CD4-positive, alpha-beta T cell (primary cell): ENCODE results near the gene CRIM1. TPM values are rescaled to one million over a fixed set of nuclear protein-coding genes. Genes with fewer than 3 reads are reported as not detected.

ENCODE experiments used
- ATAC-seq: fragments of 200-7000 bp; cut with Tn5 transposase; one replicate; pipeline ENCODE4 v1.10.0; 2022; ENCODE audit warnings: mild to moderate bottlenecking; ENCODE audit not compliant: poor library complexity
- CTCF ChIA-PET: fragments of 350-600 bp; sonication (Branson Sonifier 250); formaldehyde crosslinking; loops from one replicate; lab custom pipeline; 2021; ENCODE audit warnings: antibody characterized with exemption, inconsistent platforms; lab: Charles Lee
- POLR2A ChIA-PET: fragments of 350-600 bp; sonication (Branson Sonifier 250); formaldehyde crosslinking; loops from one replicate; lab custom pipeline; 2021; ENCODE audit warnings: antibody characterized with exemption, inconsistent platforms; lab: Charles Lee
- DNase-seq, 14 experiments: peaks; one replicate each; pipeline ENCODE4 v3.0.0-alpha.2; 2013 to 2020; ENCODE audit warnings: mixed read lengths in 2 of 14
- H3K27ac ChIP-seq, 2 donors: one replicate each; pipeline versions ENCODE4 v1.5.1 to v1.7.0; 2013; ENCODE audit warnings: low read length in 2 of 2, low read depth in 1 of 2, mild to moderate bottlenecking in 1 of 2
- H3K27me3 ChIP-seq, 2 experiments: 1 replicate in 1 of 2; 2 replicates in 1 of 2; pipeline versions ENCODE4 v1.6.1 to v1.7.0; 2013; ENCODE audit warnings: low read length in 2 of 2, control low read depth in 1 of 2, mild to moderate bottlenecking in 1 of 2, moderate library complexity in 1 of 2; ENCODE audit not compliant: insufficient read depth in 2 of 2, control insufficient read depth in 1 of 2
- H3K36me3 ChIP-seq: one replicate; pipeline ENCODE4 v1.6.1; 2013; ENCODE audit warnings: low read length, control low read depth; ENCODE audit not compliant: insufficient read depth
- H3K4me1 ChIP-seq: one replicate; pipeline ENCODE4 v1.6.1; 2013; ENCODE audit warnings: low read length, control low read depth; ENCODE audit not compliant: insufficient read depth
- H3K4me3 ChIP-seq: one replicate; pipeline ENCODE4 v1.5.1; 2013; ENCODE audit warnings: mild to moderate bottlenecking, low read length, moderate library complexity
- H3K9me3 ChIP-seq, 2 experiments: 1 replicate in 1 of 2; 2 replicates in 1 of 2; pipeline versions ENCODE4 v1.6.1 to v1.7.0; 2013; ENCODE audit warnings: low read length in 2 of 2, mild to moderate bottlenecking in 2 of 2, control low read depth in 1 of 2, moderate library complexity in 1 of 2; ENCODE audit not compliant: control insufficient read depth in 1 of 2, insufficient read depth in 1 of 2
- H3K27ac Mint-ChIP-seq: one replicate; pipeline ENCODE4 v1.8.0; 2020; ENCODE audit warnings: mixed read lengths
- H3K27me3 Mint-ChIP-seq: one replicate; pipeline ENCODE4 v1.8.0; 2021; ENCODE audit warnings: mixed read lengths
- H3K36me3 Mint-ChIP-seq: one replicate; pipeline ENCODE4 v1.8.0; 2021; ENCODE audit warnings: low read depth, mixed read lengths
- H3K4me1 Mint-ChIP-seq: one replicate; pipeline ENCODE4 v1.8.0; 2021; ENCODE audit warnings: low read depth, mixed read lengths
- H3K4me3 Mint-ChIP-seq: one replicate; pipeline ENCODE4 v1.8.0; 2020; ENCODE audit warnings: mild to moderate bottlenecking, mixed read lengths
- H3K9me3 Mint-ChIP-seq: one replicate; pipeline ENCODE4 v1.8.0; 2020; ENCODE audit warnings: mixed read lengths
- intact Hi-C, 2 experiments: fragments of 100-400 bp; cut with DNase I in 1 of 2; cut with micrococcal nuclease in 1 of 2; formaldehyde crosslinking; loops; one replicate each; pipeline versions ENCODE4 v1.15.1 to v1.9.0; 2023 to 2025; cut with DNase I, micrococcal nuclease
- total RNA-seq, 174 experiments: library from RNA in 2 of 174; stranded (reverse) in 2 of 174; gene quantifications; one replicate each; pipeline ENCODE4 v1.2.3 and lab custom pipeline; 2021 to 2026
- TF ChIP-seq, protein P1 (sequence below): fragments of 200-600 bp; IDR thresholded peaks from one replicate; pipeline ENCODE4 v1.8.0; 2022; ENCODE audit warnings: antibody characterized with exemption, mild to moderate bottlenecking

The CRIM1 gene
- total RNA-seq, 2 experiments from 2014 or later = 1.1 to 1.7 TPM

DNA sequence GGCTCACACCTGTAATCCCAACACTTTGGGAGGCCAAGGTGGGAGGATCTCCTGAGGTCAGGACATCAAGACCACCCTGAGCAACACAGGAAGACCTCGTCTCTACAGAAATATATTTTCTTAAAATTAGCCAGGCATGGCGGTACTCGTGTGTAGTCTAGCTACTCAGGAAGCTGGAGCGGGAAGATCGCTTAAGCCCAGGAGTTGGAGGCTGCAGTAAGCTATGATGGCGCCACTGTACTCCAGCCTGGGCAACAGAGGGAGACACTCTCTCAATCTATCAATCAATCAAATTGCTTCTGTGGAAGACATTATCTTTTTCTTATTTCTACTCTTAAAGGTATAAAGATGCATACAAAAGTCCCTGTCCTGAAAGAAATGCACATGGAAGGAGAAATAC, 231.1 kb downstream of the CRIM1 start:
- no peak overlapping the region for H3K4me3 ChIP-seq
- no peak overlapping the region for H3K27ac Mint-ChIP-seq
- peaks cover 11% of the 10 kb centered on the region for H3K4me1 Mint-ChIP-seq
- no peaks in the 10 kb centered on the region for H3K27me3 ChIP-seq
- no peaks in the 10 kb centered on the region for H3K9me3 Mint-ChIP-seq
- ChIA-PET POLR2A (no interaction called here), CTCF (no interaction called here)
- no peak overlapping the region for H3K27ac ChIP-seq
- H3K36me3 ChIP-seq = peaks cover 30% of the 10 kb centered on the region
- DNase-seq (no peak), ATAC-seq (no peak)
- H3K36me3 Mint-ChIP-seq = peaks cover 80% of the 10 kb centered on the region
- H3K4me1 ChIP-seq = no peaks in the 10 kb centered on the region
- H3K9me3 ChIP-seq = no peaks in the 10 kb centered on the region
- TF ChIP-seq, protein P1, sequence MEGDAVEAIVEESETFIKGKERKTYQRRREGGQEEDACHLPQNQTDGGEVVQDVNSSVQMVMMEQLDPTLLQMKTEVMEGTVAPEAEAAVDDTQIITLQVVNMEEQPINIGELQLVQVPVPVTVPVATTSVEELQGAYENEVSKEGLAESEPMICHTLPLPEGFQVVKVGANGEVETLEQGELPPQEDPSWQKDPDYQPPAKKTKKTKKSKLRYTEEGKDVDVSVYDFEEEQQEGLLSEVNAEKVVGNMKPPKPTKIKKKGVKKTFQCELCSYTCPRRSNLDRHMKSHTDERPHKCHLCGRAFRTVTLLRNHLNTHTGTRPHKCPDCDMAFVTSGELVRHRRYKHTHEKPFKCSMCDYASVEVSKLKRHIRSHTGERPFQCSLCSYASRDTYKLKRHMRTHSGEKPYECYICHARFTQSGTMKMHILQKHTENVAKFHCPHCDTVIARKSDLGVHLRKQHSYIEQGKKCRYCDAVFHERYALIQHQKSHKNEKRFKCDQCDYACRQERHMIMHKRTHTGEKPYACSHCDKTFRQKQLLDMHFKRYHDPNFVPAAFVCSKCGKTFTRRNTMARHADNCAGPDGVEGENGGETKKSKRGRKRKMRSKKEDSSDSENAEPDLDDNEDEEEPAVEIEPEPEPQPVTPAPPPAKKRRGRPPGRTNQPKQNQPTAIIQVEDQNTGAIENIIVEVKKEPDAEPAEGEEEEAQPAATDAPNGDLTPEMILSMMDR = no peak
- no peaks in the 10 kb centered on the region for H3K27me3 Mint-ChIP-seq
- H3K4me3 Mint-ChIP-seq = no peak overlapping the region
- intact Hi-C loops = no loop called here

DNA sequence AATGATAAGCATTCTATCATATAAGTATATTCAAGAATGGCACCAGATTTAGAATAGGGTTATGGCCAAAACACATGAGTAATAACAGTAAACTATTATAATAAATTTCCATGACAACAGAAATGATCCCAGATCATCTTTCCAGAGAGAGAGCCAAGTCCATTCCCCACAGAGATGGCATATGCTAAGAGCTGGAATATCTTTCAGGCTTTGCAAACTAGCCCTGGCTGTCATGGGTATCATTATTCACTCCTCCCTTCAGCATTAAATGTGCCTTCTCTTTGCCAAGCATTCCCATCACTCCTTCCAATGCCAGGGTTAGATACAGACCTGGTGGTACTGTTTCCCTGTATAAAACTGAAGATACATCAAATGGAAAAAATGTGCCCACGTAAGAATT, 231.5 kb downstream of the CRIM1 start:
- Histone ChIP-seq H3K4me1 (no peaks in the 10 kb centered on the region), H3K4me3 (no peak overlapping the region), H3K36me3 (peaks cover 30% of the 10 kb centered on the region), H3K27ac (no peak overlapping the region), H3K27me3 (no peaks in the 10 kb centered on the region), H3K9me3 (no peaks in the 10 kb centered on the region)
- ATAC-seq (no peak), DNase-seq (no peak)
- H3K4me3 Mint-ChIP-seq = no peak overlapping the region
- ChIA-PET POLR2A (no interaction called here), CTCF (no interaction called here)
- H3K4me1 Mint-ChIP-seq = peaks cover 16% of the 10 kb centered on the region
- H3K27ac Mint-ChIP-seq = no peak overlapping the region
- H3K9me3 Mint-ChIP-seq = no peaks in the 10 kb centered on the region
- TF ChIP-seq, protein P1 = no peak
- peaks cover 78% of the 10 kb centered on the region for H3K36me3 Mint-ChIP-seq
- intact Hi-C loops = no loop called here
- H3K27me3 Mint-ChIP-seq = no peaks in the 10 kb centered on the region

DNA sequence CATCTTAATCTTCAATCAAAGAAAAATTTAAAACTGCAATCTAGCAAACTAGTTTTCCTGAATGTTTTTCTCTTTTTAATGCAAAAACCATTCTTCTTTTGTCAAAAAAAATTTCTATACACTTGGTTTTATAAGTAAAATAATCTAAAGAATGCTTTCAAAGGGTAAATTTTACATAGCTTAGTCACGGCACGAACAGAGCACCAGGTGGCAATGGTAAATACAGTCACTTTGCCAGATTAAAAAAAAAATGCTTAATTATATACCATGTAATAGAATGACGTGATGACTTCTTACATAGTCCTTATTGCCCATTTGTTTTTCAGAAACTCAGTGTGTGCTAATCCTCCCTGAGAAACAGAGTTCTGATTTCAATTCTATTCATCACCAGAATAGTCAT, 232.0 kb downstream of the CRIM1 start:
- ChIA-PET CTCF (no interaction called here), POLR2A (no interaction called here)
- Mint-ChIP-seq H3K4me3 (no peak overlapping the region), H3K4me1 (peaks cover 16% of the 10 kb centered on the region), H3K36me3 (peaks cover 73% of the 10 kb centered on the region), H3K9me3 (no peaks in the 10 kb centered on the region), H3K27me3 (no peaks in the 10 kb centered on the region), H3K27ac (no peak overlapping the region)
- Histone ChIP-seq H3K4me3 (no peak overlapping the region), H3K27ac (no peak overlapping the region), H3K9me3 (no peaks in the 10 kb centered on the region), H3K36me3 (peaks cover 27% of the 10 kb centered on the region), H3K27me3 (no peaks in the 10 kb centered on the region), H3K4me1 (no peaks in the 10 kb centered on the region)
- no peak for ATAC-seq
- no peak for DNase-seq
- TF ChIP-seq, protein P1 = no peak
- intact Hi-C loops = no loop called here
